Neural cell (in vitro differentiated cells): Measurements from ENCODE around the gene LAPTM4A.

ENCODE experiments used
- CTCF ChIP-seq: fragments of 450-650 bp; IDR thresholded peaks from 2 replicates; pipeline ENCODE4 v1.5.1; 2014; ENCODE audit warnings: antibody characterized with exemption, mild to moderate bottlenecking, moderate library complexity; ENCODE audit not compliant: poor library complexity, severe bottlenecking
- EZH2 ChIP-seq: fragments of 200-600, 300-800 bp; shearing (Covaris generic), sonication (generic); IDR thresholded peaks from 2 replicates; pipeline ENCODE4 v1.6.1; 2014; ENCODE audit warnings: antibody characterized with exemption, low read length, borderline replicate concordance, mild to moderate bottlenecking; ENCODE audit not compliant: insufficient read depth, poor library complexity, severe bottlenecking
- POLR2AphosphoS5 ChIP-seq: IDR thresholded peaks from 2 replicates; pipeline ENCODE4 v1.6.1; 2012

GRCh38 chr2:20097889-20098714, 46.7 kb upstream of the LAPTM4A start:
- peak; percentile 88 for TF ChIP-seq CTCF
- no peak for TF ChIP-seq EZH2
- TF ChIP-seq POLR2AphosphoS5 = no peak
